Neural progenitor cell (in vitro differentiated cells): ENCODE data around the gene MAP4K5.

Experiments
- CTCF ChIP-seq: fragments of 200-600 bp; sonication (generic); IDR thresholded peaks from 2 replicates; pipeline ENCODE4 v1.5.1; 2017; ENCODE audit warnings: antibody characterized with exemption, mild to moderate bottlenecking
- EZH2 ChIP-seq: fragments of 200-600 bp; sonication (generic); IDR thresholded peaks from 2 replicates; pipeline ENCODE4 v1.6.1; 2017; ENCODE audit warnings: antibody characterized with exemption, mild to moderate bottlenecking, moderate library complexity
- EZH2phosphoT487 ChIP-seq: fragments of 200-600 bp; sonication (generic); IDR thresholded peaks from 2 replicates; pipeline ENCODE4 v1.6.1; 2017; ENCODE audit warnings: antibody characterized with exemption

GRCh38 chr14:50410071-50410470 lies 122.3 kb downstream of the MAP4K5 start:
- TF ChIP-seq CTCF (no peak), EZH2phosphoT487 (no peak), EZH2 (no peak)
